Left lung (tissue), 10 donors: ENCODE results near the gene CDH12. TPM values are rescaled to one million over a fixed set of nuclear protein-coding genes. Genes with fewer than 3 reads are reported as not detected.

Source experiments
- ATAC-seq: fragments of 200-7000 bp; cut with Tn5 transposase; one replicate; pipeline ENCODE4 v1.9.1; 2020; ENCODE audit warnings: moderate library complexity
- DNase-seq, 4 donors: peaks; one replicate each; pipeline ENCODE4 v3.0.0-alpha.2; 2013 to 2020
- H3K27ac ChIP-seq, 2 donors: fragments of 200-600 bp; sonication (generic) in 1 of 2; one replicate each; pipeline versions ENCODE4 v1.5.0 to v1.8.0; 2020 to 2021
- H3K27me3 ChIP-seq, 2 donors: fragments of 200-600 bp; sonication (generic) in 1 of 2; one replicate each; pipeline versions ENCODE4 v1.5.0 to v1.8.0; 2020 to 2021
- H3K36me3 ChIP-seq, 2 donors: fragments of 200-600 bp; sonication (generic) in 1 of 2; one replicate each; pipeline versions ENCODE4 v1.5.0 to v1.8.0; 2020 to 2021
- H3K4me1 ChIP-seq, 2 donors: fragments of 200-600 bp; one replicate each; pipeline ENCODE4 v1.8.0; 2021
- H3K4me3 ChIP-seq, 2 donors: fragments of 200-600 bp; sonication (generic) in 1 of 2; one replicate each; pipeline versions ENCODE4 v1.5.0 to v1.8.0; 2020 to 2021; ENCODE audit warnings: mild to moderate bottlenecking in 1 of 2
- H3K9me3 ChIP-seq, 2 donors: fragments of 200-600 bp; sonication (generic) in 1 of 2; one replicate each; pipeline versions ENCODE4 v1.5.0 to v1.8.0; 2020 to 2021
- CTCF ChIP-seq, 2 donors: fragments of 200-600 bp; sonication (generic) in 1 of 2; IDR thresholded peaks; one replicate each; pipeline versions ENCODE4 v1.5.0 to v1.8.0; 2021; ENCODE audit warnings: antibody characterized with exemption in 2 of 2
- intact Hi-C, 2 donors: fragments of 100-400 bp; cut with DNase I; formaldehyde crosslinking; loops; one replicate each; pipeline versions ENCODE4 v1.11.2 to v1.14.2; 2022
- polyA plus RNA-seq, 6 donors: library from polyadenylated mRNA; unstranded; fragments of 120-200 nt; gene quantifications; one replicate each; pipeline ENCODE4 v1.2.1, GENCODE V29; 2013; ENCODE audit not compliant: insufficient read length in 6 of 6
- total RNA-seq, 2 donors: library from RNA; stranded (reverse); fragmentation: NEBNext Ultra II Directional; extraction: Animal tissue kit (Norgen Biotek cat#: 25700); gene quantifications; one replicate each; pipeline ENCODE4 v1.2.1, GENCODE V29; 2021
- donor health status: DM: no; HTN: yes; CAD: no.
- donor health status: DM: no; HTN: no; CAD: no.

The CDH12 gene
- total and polyA plus RNA-seq, 8 donors: 2.6 to 6.5 (median 5.2) TPM; not detected in 2

DNA sequence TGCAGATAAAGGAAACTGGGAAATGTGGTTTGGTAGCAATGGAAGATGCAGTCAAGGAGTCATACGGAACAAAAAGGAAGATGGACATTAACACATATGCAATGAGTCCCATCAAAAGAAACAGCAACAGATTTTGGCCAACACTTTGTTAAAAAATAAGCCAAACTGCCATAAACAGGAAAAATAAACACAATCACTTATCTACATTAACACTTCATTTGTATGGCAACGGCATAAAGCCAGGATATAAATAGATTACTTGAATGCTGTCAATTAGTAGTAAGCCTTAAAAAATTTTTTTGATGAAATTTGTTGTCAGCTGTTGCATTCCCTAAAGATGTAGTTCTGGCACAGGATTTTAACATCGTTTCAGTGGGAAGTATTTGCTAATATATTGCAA, 190.8 kb downstream of the CDH12 start:
- no peak for TF ChIP-seq CTCF (IDR thresholded peaks at IDR 0.05)
- Histone ChIP-seq H3K36me3 (no peaks in the 10 kb centered on the region), H3K27me3 (no peaks in the 10 kb centered on the region), H3K27ac (no peak overlapping the region), H3K9me3 (no peaks in the 10 kb centered on the region), H3K4me3 (no peak overlapping the region), H3K4me1 (no peaks in the 10 kb centered on the region)
- no peak for ATAC-seq
- intact Hi-C loops: no loop called here
- DNase-seq: peak in 2 of 4 donors; percentile 57 to 64

- no peaks in the 10 kb centered on the region for H3K4me1 ChIP-seq
- intact Hi-C loops: no loop called here
- no peak overlapping the region for H3K4me3 ChIP-seq
- H3K36me3 ChIP-seq: no peaks in the 10 kb centered on the region
- H3K27me3 ChIP-seq: no peaks in the 10 kb centered on the region
- H3K9me3 ChIP-seq: no peaks in the 10 kb centered on the region
- no peak for ATAC-seq
- DNase-seq: no peak
- TF ChIP-seq CTCF (IDR thresholded peaks at IDR 0.05): no peak
- no peak overlapping the region for H3K27ac ChIP-seq
These were observed 201.8 kb downstream of the CDH12 start for GRCh38 chr5:22651355-22651754.

- no peak overlapping the region for H3K27ac ChIP-seq
- no peaks in the 10 kb centered on the region for H3K36me3 ChIP-seq
- no peaks in the 10 kb centered on the region for H3K27me3 ChIP-seq
- no peaks in the 10 kb centered on the region for H3K4me1 ChIP-seq
- intact Hi-C loops: no loop called here
- DNase-seq (no peak), ATAC-seq (no peak)
- no peaks in the 10 kb centered on the region for H3K9me3 ChIP-seq
- no peak for TF ChIP-seq CTCF (IDR thresholded peaks at IDR 0.05)
- H3K4me3 ChIP-seq: no peak overlapping the region
These were observed 202.6 kb downstream of the CDH12 start for GRCh38 chr5:22650511-22650910.

GRCh38 chr5:22649074-22649473, 204.1 kb downstream of the CDH12 start:
- ATAC-seq: no peak
- Histone ChIP-seq H3K4me3 (no peak overlapping the region), H3K27me3 (no peaks in the 10 kb centered on the region), H3K9me3 (no peaks in the 10 kb centered on the region), H3K36me3 (no peaks in the 10 kb centered on the region), H3K27ac (no peak overlapping the region), H3K4me1 (no peaks in the 10 kb centered on the region)
- intact Hi-C loops: no loop called here
- DNase-seq: peak in 2 of 4 donors; percentile 14 to 15
- no peak for TF ChIP-seq CTCF (IDR thresholded peaks at IDR 0.05)

DNA sequence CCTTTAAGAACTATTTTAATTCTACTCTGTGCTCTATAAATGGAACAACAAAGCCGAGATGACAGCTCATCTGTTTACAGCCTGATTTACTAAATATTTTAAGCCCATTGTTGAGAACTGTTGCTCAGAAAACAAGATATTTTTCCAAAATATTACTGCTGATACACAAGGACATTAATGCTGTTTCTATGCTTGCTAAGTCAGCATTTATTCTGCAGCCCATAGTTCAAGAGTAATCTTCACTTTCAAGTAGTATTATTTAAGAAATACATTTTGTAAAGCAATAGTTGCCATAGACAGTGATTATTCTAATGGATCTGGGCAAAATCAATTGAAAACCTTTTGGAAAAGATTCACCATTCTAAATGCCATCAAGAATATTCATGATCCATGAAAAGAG, 208.3 kb downstream of the CDH12 start:
- TF ChIP-seq CTCF (IDR thresholded peaks at IDR 0.05): no peak

More for the DNA sequence above, 208.3 kb downstream of the CDH12 start:
- no peak overlapping the region for H3K27ac ChIP-seq
- intact Hi-C loops: no loop called here
- H3K27me3 ChIP-seq: no peaks in the 10 kb centered on the region
- no peaks in the 10 kb centered on the region for H3K4me1 ChIP-seq
- ATAC-seq (no peak), DNase-seq (no peak)
- peaks cover 0 to 4% of the 10 kb centered on the region in 2 donors for H3K9me3 ChIP-seq
- H3K4me3 ChIP-seq: no peak overlapping the region
- no peaks in the 10 kb centered on the region for H3K36me3 ChIP-seq
